DMS114 treated with DMSO at 0.1 percent for 48 hours (cell line): ENCODE measurements around the gene PLB1.

ENCODE experiments used
- DNase-seq: peaks from one replicate; lab custom pipeline; 2025; ENCODE audit not compliant: unreplicated experiment; lab: John Stamatoyannopoulos, UW

Gene PLB1

GRCh38 chr2:28681606-28682005 is 185.7 kb downstream of the PLB1 start:
- no peak for DNase-seq

GRCh38 chr2:28683100-28683706 is 187.3 kb downstream of the PLB1 start:
- DNase-seq, result no peak

GRCh38 chr2:28684142-28684858 is 188.4 kb downstream of the PLB1 start:
- DNase-seq, result no peak

GRCh38 chr2:28687171-28687570 is 191.3 kb downstream of the PLB1 start:
- no peak for DNase-seq

GRCh38 chr2:28687640-28688385 is 192.0 kb downstream of the PLB1 start:
- DNase-seq, result no peak

- no peak for DNase-seq
These were observed 193.0 kb downstream of the PLB1 start for GRCh38 chr2:28688818-28689217.

- no peak for DNase-seq
These were observed 193.9 kb downstream of the PLB1 start for GRCh38 chr2:28689771-28690170.

- no peak for DNase-seq
These were observed 196.6 kb downstream of the PLB1 start for GRCh38 chr2:28692411-28692810.

- DNase-seq, result no peak
These were observed 197.4 kb downstream of the PLB1 start for GRCh38 chr2:28693223-28693622.
